Vagina (tissue), 2 donors: ENCODE measurements around the gene SLC26A9. TPM values are rescaled to one million over a fixed set of nuclear protein-coding genes. Genes with fewer than 3 reads are reported as not detected.

ENCODE experiments used
- DNase-seq, 2 donors: peaks; one replicate each; pipeline ENCODE4 v3.0.0-alpha.2; 2017; ENCODE audit errors: extremely low spot score in 2 of 2
- H3K27ac ChIP-seq: fragments of 200-600 bp; sonication (generic); one replicate; pipeline ENCODE4 v1.5.1; 2019
- H3K27me3 ChIP-seq: fragments of 200-600 bp; sonication (generic); one replicate; pipeline ENCODE4 v1.5.1; 2019
- H3K36me3 ChIP-seq, 2 donors: fragments of 200-600 bp; sonication (generic); one replicate each; pipeline ENCODE4 v1.5.1; 2017 to 2019
- H3K4me1 ChIP-seq: fragments of 200-600 bp; sonication (generic); one replicate; pipeline ENCODE4 v1.5.1; 2019
- H3K4me3 ChIP-seq, 2 donors: fragments of 200-600 bp; sonication (generic); 1 replicate in 1 of 2; 2 replicates in 1 of 2; pipeline ENCODE4 v1.5.1; 2016 to 2019
- H3K9me3 ChIP-seq: fragments of 200-600 bp; sonication (generic); one replicate; pipeline ENCODE4 v1.5.1; 2019
- CTCF ChIP-seq, 3 experiments: fragments of 450-650 bp in 2 of 3; fragments of 200-600 bp in 1 of 3; sonication (generic) in 1 of 3; IDR thresholded peaks; one replicate each; pipeline ENCODE4 v1.5.1; 2017 to 2019; ENCODE audit warnings: antibody characterized with exemption in 3 of 3, mild to moderate bottlenecking in 2 of 3, moderate library complexity in 2 of 3
- POLR2A ChIP-seq, 2 donors: fragments of 450-650 bp; IDR thresholded peaks; one replicate each; pipeline ENCODE4 v1.6.1; 2017; ENCODE audit warnings: antibody characterized with exemption in 2 of 2, mild to moderate bottlenecking in 2 of 2, moderate library complexity in 2 of 2
- POLR2AphosphoS5 ChIP-seq, 2 donors: sonication (generic); formaldehyde crosslinking; IDR thresholded peaks; one replicate each; pipeline ENCODE4 v1.9.0; 2017; ENCODE audit warnings: antibody characterized with exemption in 2 of 2, mild to moderate bottlenecking in 2 of 2, low read depth in 1 of 2; ENCODE audit not compliant: insufficient read depth in 1 of 2
- intact Hi-C: fragments of 100-400 bp; cut with DNase I; formaldehyde crosslinking; loops from one replicate; pipeline ENCODE4 v1.15.1; 2023
- total RNA-seq: library from RNA; depleted of rRNA; stranded (reverse); fragments of >200 nt; gene quantifications from one replicate; pipeline ENCODE4 v1.2.3, GENCODE V29; 2016

The SLC26A9 gene
- total RNA-seq, 1 donor from 2014 or later: 0.74 TPM

DNA sequence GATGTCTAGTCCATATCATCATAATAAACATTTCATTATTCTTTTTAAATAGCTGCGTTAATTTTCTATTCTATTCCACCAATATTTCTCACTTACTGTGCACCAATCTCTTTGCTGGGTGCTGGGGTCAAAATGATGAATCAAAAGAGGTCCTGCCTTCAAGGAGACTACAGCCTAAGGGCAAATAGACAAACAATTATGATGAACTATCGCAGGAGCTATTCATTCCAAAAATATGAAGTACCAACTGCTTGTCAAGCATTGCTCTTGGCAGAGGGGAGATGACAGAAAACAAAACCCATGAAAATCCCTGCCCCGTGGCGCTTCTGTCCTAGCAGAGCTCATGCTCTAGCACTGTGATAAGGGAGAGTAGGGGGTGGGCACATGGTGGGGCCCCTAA, 28.8 kb upstream of the SLC26A9 start:
- Histone ChIP-seq H3K9me3 (no peaks in the 10 kb centered on the region), H3K4me3 (no peak overlapping the region), H3K4me1 (peaks cover 18% of the 10 kb centered on the region), H3K27me3 (no peaks in the 10 kb centered on the region), H3K36me3 (no peaks in the 10 kb centered on the region), H3K27ac (no peak overlapping the region)
- no peak for DNase-seq
- no peak for TF ChIP-seq CTCF (IDR thresholded peaks at IDR 0.05)
- TF ChIP-seq POLR2A (IDR thresholded peaks at IDR 0.05): no peak
- no peak for TF ChIP-seq POLR2AphosphoS5 (IDR thresholded peaks at IDR 0.05; ENCODE audit: insufficient read depth in 1 of 2, low read depth in 1 of 2)
- intact Hi-C loops: loop anchor here (10.0 kb wide), 1 partner anchor 177 kb away; no protein-coding TSS in a partner anchor

DNA sequence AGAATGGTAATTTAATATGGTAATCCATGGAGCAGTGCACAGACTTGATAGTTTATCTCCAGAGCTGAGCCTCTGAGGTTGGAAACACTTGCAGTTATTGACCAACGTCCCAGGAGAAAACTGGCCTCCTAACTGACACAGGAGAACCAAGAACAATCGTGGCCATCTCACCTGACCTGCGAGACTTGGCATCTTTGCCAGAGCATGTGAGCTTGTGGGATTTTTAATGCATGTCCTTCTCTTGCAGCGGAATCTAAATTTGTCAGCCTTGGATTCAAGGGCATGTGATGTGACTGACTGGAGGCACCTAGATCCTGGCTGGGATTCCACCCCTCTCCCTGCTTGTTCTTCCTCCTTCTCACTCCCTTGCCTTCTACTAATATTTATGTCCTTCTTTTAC, 27.8 kb upstream of the SLC26A9 start:
- no peaks in the 10 kb centered on the region for H3K9me3 ChIP-seq
- H3K27me3 ChIP-seq: no peaks in the 10 kb centered on the region
- DNase-seq: no peak
- H3K27ac ChIP-seq: no peak overlapping the region
- intact Hi-C loops: loop anchor here (10.0 kb wide), 1 partner anchor 176 kb away; no protein-coding TSS in a partner anchor
- no peak overlapping the region for H3K4me3 ChIP-seq
- H3K4me1 ChIP-seq: peaks cover 8% of the 10 kb centered on the region
- H3K36me3 ChIP-seq: no peaks in the 10 kb centered on the region
- TF ChIP-seq CTCF (IDR thresholded peaks at IDR 0.05) (no peak), POLR2AphosphoS5 (IDR thresholded peaks at IDR 0.05; ENCODE audit: insufficient read depth in 1 of 2, low read depth in 1 of 2) (no peak), POLR2A (IDR thresholded peaks at IDR 0.05) (no peak)

- no peak overlapping the region for H3K4me3 ChIP-seq
- intact Hi-C loops: loop anchor here (10.0 kb wide), 1 partner anchor 176 kb away; no protein-coding TSS in a partner anchor
- H3K4me1 ChIP-seq: peaks cover 2% of the 10 kb centered on the region
- no peaks in the 10 kb centered on the region for H3K27me3 ChIP-seq
- no peaks in the 10 kb centered on the region for H3K36me3 ChIP-seq
- H3K9me3 ChIP-seq: no peaks in the 10 kb centered on the region
- no peak for DNase-seq
- TF ChIP-seq POLR2A (IDR thresholded peaks at IDR 0.05) (no peak), POLR2AphosphoS5 (IDR thresholded peaks at IDR 0.05; ENCODE audit: insufficient read depth in 1 of 2, low read depth in 1 of 2) (no peak), CTCF (IDR thresholded peaks at IDR 0.05) (no peak)
- no peak overlapping the region for H3K27ac ChIP-seq
Observed at GRCh38 chr1:205970486-205970885, 27.2 kb upstream of the SLC26A9 start.

GRCh38 chr1:205969229-205969628, 26.0 kb upstream of the SLC26A9 start:
- Histone ChIP-seq H3K4me1 (no peaks in the 10 kb centered on the region), H3K9me3 (no peaks in the 10 kb centered on the region), H3K27me3 (no peaks in the 10 kb centered on the region), H3K27ac (no peak overlapping the region), H3K36me3 (no peaks in the 10 kb centered on the region), H3K4me3 (no peak overlapping the region)
- DNase-seq: no peak
- TF ChIP-seq POLR2AphosphoS5 (IDR thresholded peaks at IDR 0.05; ENCODE audit: insufficient read depth in 1 of 2, low read depth in 1 of 2) (no peak), POLR2A (IDR thresholded peaks at IDR 0.05) (no peak), CTCF (IDR thresholded peaks at IDR 0.05) (no peak)
- intact Hi-C loops: no loop called here

- Histone ChIP-seq H3K36me3 (no peaks in the 10 kb centered on the region), H3K27ac (no peak overlapping the region)
- intact Hi-C loops: no loop called here
Observed at GRCh38 chr1:205967554-205968335, 24.5 kb upstream of the SLC26A9 start.

More at GRCh38 chr1:205967554-205968335, 24.5 kb upstream of the SLC26A9 start:
- TF ChIP-seq CTCF (IDR thresholded peaks at IDR 0.05) (no peak), POLR2A (IDR thresholded peaks at IDR 0.05) (no peak), POLR2AphosphoS5 (IDR thresholded peaks at IDR 0.05; ENCODE audit: insufficient read depth in 1 of 2, low read depth in 1 of 2) (no peak)
- Histone ChIP-seq H3K4me1 (no peaks in the 10 kb centered on the region), H3K9me3 (no peaks in the 10 kb centered on the region), H3K27me3 (no peaks in the 10 kb centered on the region), H3K4me3 (no peak overlapping the region)
- no peak for DNase-seq
